Psoas muscle (tissue), 8 donors: ENCODE results near the gene DSCAM. TPM values are rescaled to one million over a fixed set of nuclear protein-coding genes. Genes with fewer than 3 reads are reported as not detected.
"Not testable (repeated sequence)": the region's sequence is repeated elsewhere in the genome, so short reads cannot be mapped to it uniquely, and the experiment has no call there.

Experiments
- ATAC-seq, 4 donors: fragments of 200-7000 bp; cut with Tn5 transposase; one replicate each; pipeline ENCODE4 v1.9.1; 2020; ENCODE audit warnings: moderate library complexity in 3 of 4, mild to moderate bottlenecking in 2 of 4
- DNase-seq, 2 donors: peaks; one replicate each; pipeline ENCODE4 v3.0.0-alpha.2; 2020
- H3K27ac ChIP-seq: fragments of 200-600 bp; one replicate; pipeline ENCODE4 v1.8.0; 2022
- H3K27me3 ChIP-seq, 3 donors: fragments of 200-600 bp in 1 of 3; one replicate each; pipeline versions ENCODE4 v1.6.1 to v1.8.0; 2013 to 2022; ENCODE audit warnings: low read length in 2 of 3, mild to moderate bottlenecking in 2 of 3, moderate library complexity in 1 of 3; ENCODE audit not compliant: insufficient read depth in 3 of 3
- H3K36me3 ChIP-seq, 2 donors: fragments of 200-600 bp in 1 of 2; one replicate each; pipeline versions ENCODE4 v1.6.1 to v1.8.0; 2013 to 2022; ENCODE audit warnings: low read depth in 1 of 2, mild to moderate bottlenecking in 1 of 2, moderate library complexity in 1 of 2; ENCODE audit not compliant: insufficient read depth in 1 of 2
- H3K4me1 ChIP-seq: fragments of 200-600 bp; one replicate; pipeline ENCODE4 v1.8.0; 2022
- H3K4me3 ChIP-seq: fragments of 200-600 bp; one replicate; pipeline ENCODE4 v1.8.0; 2022; ENCODE audit warnings: mild to moderate bottlenecking
- H3K9me3 ChIP-seq: fragments of 200-600 bp; one replicate; pipeline ENCODE4 v1.8.0; 2022
- CTCF ChIP-seq: fragments of 200-600 bp; IDR thresholded peaks from one replicate; pipeline ENCODE4 v1.8.0; 2022; ENCODE audit warnings: antibody characterized with exemption
- WGBS, 3 donors: extraction: QIAGEN DNeasy Blood & Tissue Kit; methylation state at CpG; one replicate each; pipeline versions ENCODE4 v1.1.6 to v1.1.7; 2013; 5-methylcytosine and 5-hydroxymethylcytosine counted together
- intact Hi-C, 2 donors: fragments of 100-400 bp; cut with DNase I; formaldehyde crosslinking; loops; one replicate each; pipeline versions ENCODE4 v1.11.0 to v1.14.2; 2022
- long read RNA-seq, 2 donors: library from polyadenylated mRNA; unstranded; transcript quantifications; one replicate each; pipeline ENCODE4 v2.0.0, GENCODE V29; 2021
- polyA plus RNA-seq, 3 donors: library from polyadenylated mRNA; stranded (reverse); fragments of 200-250 nt; gene quantifications; one replicate each; pipeline ENCODE4 v1.2.3, GENCODE V29; 2013
- total RNA-seq, 4 donors: library from RNA; stranded (reverse); fragmentation: NEBNext Ultra II Directional in 2 of 4; extraction: Animal tissue kit (Norgen Biotek cat#: 25700) in 2 of 4; gene quantifications; one replicate each; pipeline versions ENCODE4 v1.2.1 to v1.2.4, GENCODE V29; 2021 to 2023
- donor health status: healthy with polysubstance abuse.
- donor health status: DM: no; HTN: no; CAD: no; lungs with moderate emphysema.
- donor health status: Bipolar disorder and iron deficiency.
- donor health status: healthy.
- donor health status: DM: yes; HTN: yes; CAD: no.
- donor health status: DM: no; HTN: no; CAD: no.
- donor health status: DM: no; HTN: no; CAD: no.
- donor health status: DM: yes; HTN: yes; CAD: no.

Gene DSCAM
- not detected for total RNA-seq
- under 1 TPM in 2 of 3 donors, not detected in 1; 0.03 to 0.04 TPM for polyA plus RNA-seq
- long read RNA-seq, donor 1 = 0 reads
- long read RNA-seq, donor 2 = 0 reads

GRCh38 chr21:40846587-40847411 lies at the start of gene DSCAM:
Gene DSCAM (minus strand): TSS chr21:40847158. CDS start chr21:40846661, 497 bp downstream.
- Histone ChIP-seq H3K27ac (no peak within 1 kb of the TSS), H3K4me1 (no peaks in the 10 kb centered on the region), H3K27me3 (peaks cover 0 to 32% (median 9%) of the 10 kb centered on the region in 3 donors), H3K36me3 (no peaks in the 10 kb centered on the region), H3K9me3 (no peaks in the 10 kb centered on the region), H3K4me3 (no peak within 1 kb of the TSS)
- no peak for TF ChIP-seq CTCF
- WGBS, 3 donors = 3% methylated on average over 37 to 94 of the region's 94 CpGs
- DNase-seq = no peak
- no peak for ATAC-seq
- intact Hi-C loops = no loop called here

GRCh38 chr21:40895697-40896096 lies 48.7 kb upstream of the DSCAM start:
- H3K27ac ChIP-seq, intact Hi-C loops, H3K27me3 ChIP-seq, DNase-seq, H3K4me1 ChIP-seq, ATAC-seq, H3K4me3 ChIP-seq, H3K9me3 ChIP-seq, H3K36me3 ChIP-seq: not testable (repeated sequence)
- 89 to 92% (median 92%) methylated on average over 3 of the region's 3 CpGs for WGBS, 3 donors

GRCh38 chr21:40886931-40887330 lies 40.0 kb upstream of the DSCAM start:
- no peak for ATAC-seq
- WGBS, 3 donors = 81 to 92% (median 86%) methylated on average over 4 of the region's 4 CpGs
- TF ChIP-seq CTCF = no peak

GRCh38 chr21:40886006-40886405 lies 39.0 kb upstream of the DSCAM start:
- intact Hi-C loops = no loop called here
- 87 to 90% (median 87%) methylated on average over 3 of the region's 3 CpGs for WGBS, 3 donors
- no peaks in the 10 kb centered on the region for H3K36me3 ChIP-seq

More at GRCh38 chr21:40886931-40887330, 40.0 kb upstream of the DSCAM start:
- Histone ChIP-seq H3K4me1 (no peaks in the 10 kb centered on the region), H3K9me3 (no peaks in the 10 kb centered on the region), H3K27me3 (no peaks in the 10 kb centered on the region), H3K27ac (no peak overlapping the region), H3K36me3 (no peaks in the 10 kb centered on the region), H3K4me3 (no peak overlapping the region)
- intact Hi-C loops = no loop called here
- no peak for DNase-seq

More at GRCh38 chr21:40886006-40886405, 39.0 kb upstream of the DSCAM start:
- H3K4me3 ChIP-seq = no peak overlapping the region
- ATAC-seq (no peak), DNase-seq (no peak)
- no peaks in the 10 kb centered on the region for H3K9me3 ChIP-seq
- H3K4me1 ChIP-seq = no peaks in the 10 kb centered on the region
- H3K27ac ChIP-seq = no peak overlapping the region
- TF ChIP-seq CTCF = no peak
- peaks cover 0 to 2% (median 0%) of the 10 kb centered on the region in 3 donors for H3K27me3 ChIP-seq
